Lower lobe of right lung (tissue), 2 donors: ENCODE measurements around the gene MEGF11. TPM values are rescaled to one million over a fixed set of nuclear protein-coding genes. Genes with fewer than 3 reads are reported as not detected.

Experiments
- ATAC-seq, 2 donors: fragments of 200-7000 bp; cut with Tn5 transposase; one replicate each; pipeline ENCODE4 v1.9.1; 2020 to 2022; ENCODE audit warnings: mild to moderate bottlenecking in 2 of 2, moderate library complexity in 2 of 2
- DNase-seq: peaks from one replicate; pipeline ENCODE4 v3.0.0-alpha.2; 2020
- H3K27ac ChIP-seq: fragments of 200-600 bp; one replicate; pipeline ENCODE4 v1.8.0; 2022
- H3K27me3 ChIP-seq: fragments of 200-600 bp; one replicate; pipeline ENCODE4 v1.8.0; 2022; ENCODE audit warnings: low read depth
- H3K36me3 ChIP-seq: fragments of 200-600 bp; one replicate; pipeline ENCODE4 v1.8.0; 2022; ENCODE audit warnings: mild to moderate bottlenecking
- H3K4me1 ChIP-seq: fragments of 200-600 bp; one replicate; pipeline ENCODE4 v1.8.0; 2022
- H3K4me3 ChIP-seq: fragments of 200-600 bp; one replicate; pipeline ENCODE4 v1.8.0; 2022; ENCODE audit warnings: mild to moderate bottlenecking
- H3K9me3 ChIP-seq: fragments of 200-600 bp; one replicate; pipeline ENCODE4 v1.8.0; 2022
- intact Hi-C: fragments of 100-400 bp; cut with DNase I; formaldehyde crosslinking; loops from one replicate; pipeline ENCODE4 v1.11.0; 2022
- total RNA-seq: library from RNA; stranded (reverse); fragmentation: NEBNext Ultra II Directional; extraction: Animal tissue kit (Norgen Biotek cat#: 25700); gene quantifications from one replicate; pipeline ENCODE4 v1.2.1, GENCODE V29; 2021
- TF ChIP-seq, protein P1 (sequence below): fragments of 200-600 bp; IDR thresholded peaks from one replicate; pipeline ENCODE4 v1.8.0; 2022; ENCODE audit warnings: antibody characterized with exemption, mild to moderate bottlenecking
- donor health status: DM: no; HTN: yes; CAD: no; lungs with severe emphysema.

The MEGF11 gene
- total RNA-seq, 1 donor from 2014 or later = not detected

- no peak for ATAC-seq
- intact Hi-C loops = no loop called here
- Histone ChIP-seq H3K4me3 (no peak overlapping the region), H3K27me3 (no peaks in the 10 kb centered on the region), H3K27ac (no peak overlapping the region), H3K36me3 (peaks cover 50% of the 10 kb centered on the region), H3K4me1 (peaks cover 14% of the 10 kb centered on the region), H3K9me3 (no peaks in the 10 kb centered on the region)
- no peak for DNase-seq
- TF ChIP-seq, protein P1, sequence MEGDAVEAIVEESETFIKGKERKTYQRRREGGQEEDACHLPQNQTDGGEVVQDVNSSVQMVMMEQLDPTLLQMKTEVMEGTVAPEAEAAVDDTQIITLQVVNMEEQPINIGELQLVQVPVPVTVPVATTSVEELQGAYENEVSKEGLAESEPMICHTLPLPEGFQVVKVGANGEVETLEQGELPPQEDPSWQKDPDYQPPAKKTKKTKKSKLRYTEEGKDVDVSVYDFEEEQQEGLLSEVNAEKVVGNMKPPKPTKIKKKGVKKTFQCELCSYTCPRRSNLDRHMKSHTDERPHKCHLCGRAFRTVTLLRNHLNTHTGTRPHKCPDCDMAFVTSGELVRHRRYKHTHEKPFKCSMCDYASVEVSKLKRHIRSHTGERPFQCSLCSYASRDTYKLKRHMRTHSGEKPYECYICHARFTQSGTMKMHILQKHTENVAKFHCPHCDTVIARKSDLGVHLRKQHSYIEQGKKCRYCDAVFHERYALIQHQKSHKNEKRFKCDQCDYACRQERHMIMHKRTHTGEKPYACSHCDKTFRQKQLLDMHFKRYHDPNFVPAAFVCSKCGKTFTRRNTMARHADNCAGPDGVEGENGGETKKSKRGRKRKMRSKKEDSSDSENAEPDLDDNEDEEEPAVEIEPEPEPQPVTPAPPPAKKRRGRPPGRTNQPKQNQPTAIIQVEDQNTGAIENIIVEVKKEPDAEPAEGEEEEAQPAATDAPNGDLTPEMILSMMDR = no peak
These were observed 357.3 kb downstream of the MEGF11 start for GRCh38 chr15:65896236-65896635.

GRCh38 chr15:65893060-65893459, 360.5 kb downstream of the MEGF11 start:
- ATAC-seq (no peak), DNase-seq (no peak)
- Histone ChIP-seq H3K4me1 (peaks cover 22% of the 10 kb centered on the region), H3K36me3 (peaks cover 57% of the 10 kb centered on the region), H3K4me3 (no peak overlapping the region), H3K9me3 (no peaks in the 10 kb centered on the region), H3K27me3 (no peaks in the 10 kb centered on the region), H3K27ac (no peak overlapping the region)
- intact Hi-C loops = no loop called here
- TF ChIP-seq, protein P1 = no peak

- DNase-seq (no peak), ATAC-seq (no peak)
- H3K27me3 ChIP-seq = no peaks in the 10 kb centered on the region
- peaks cover 19% of the 10 kb centered on the region for H3K4me1 ChIP-seq
- peaks cover 92% of the 10 kb centered on the region for H3K36me3 ChIP-seq
- intact Hi-C loops = no loop called here
- no peak overlapping the region for H3K4me3 ChIP-seq
- H3K9me3 ChIP-seq = no peaks in the 10 kb centered on the region
- TF ChIP-seq, protein P1 = no peak
- no peak overlapping the region for H3K27ac ChIP-seq
These were observed 364.6 kb downstream of the MEGF11 start for GRCh38 chr15:65888981-65889380.

GRCh38 chr15:65887565-65887964, 366.0 kb downstream of the MEGF11 start:
- DNase-seq (no peak), ATAC-seq (no peak)
- TF ChIP-seq, protein P1 = no peak
- Histone ChIP-seq H3K4me3 (no peak overlapping the region), H3K36me3 (peaks cover 94% of the 10 kb centered on the region), H3K27ac (no peak overlapping the region), H3K4me1 (peaks cover 26% of the 10 kb centered on the region), H3K27me3 (no peaks in the 10 kb centered on the region), H3K9me3 (no peaks in the 10 kb centered on the region)
- intact Hi-C loops = no loop called here

GRCh38 chr15:65885668-65886218, 367.8 kb downstream of the MEGF11 start:
- ATAC-seq (no peak), DNase-seq (no peak)
- no peak overlapping the region for H3K27ac ChIP-seq
- intact Hi-C loops = no loop called here
- H3K9me3 ChIP-seq = no peaks in the 10 kb centered on the region
- H3K4me1 ChIP-seq = peaks cover 26% of the 10 kb centered on the region
- no peak overlapping the region for H3K4me3 ChIP-seq
- peaks cover 95% of the 10 kb centered on the region for H3K36me3 ChIP-seq
- no peaks in the 10 kb centered on the region for H3K27me3 ChIP-seq
- TF ChIP-seq, protein P1 = no peak
